ENCODE measurements around the gene HOXA3. TPM values are rescaled to one million over a fixed set of nuclear protein-coding genes. Genes with fewer than 3 reads are reported as not detected.

Gene HOXA3
- total RNA-seq, 1 donor from 2014 or later = 3.7 TPM

DNA sequence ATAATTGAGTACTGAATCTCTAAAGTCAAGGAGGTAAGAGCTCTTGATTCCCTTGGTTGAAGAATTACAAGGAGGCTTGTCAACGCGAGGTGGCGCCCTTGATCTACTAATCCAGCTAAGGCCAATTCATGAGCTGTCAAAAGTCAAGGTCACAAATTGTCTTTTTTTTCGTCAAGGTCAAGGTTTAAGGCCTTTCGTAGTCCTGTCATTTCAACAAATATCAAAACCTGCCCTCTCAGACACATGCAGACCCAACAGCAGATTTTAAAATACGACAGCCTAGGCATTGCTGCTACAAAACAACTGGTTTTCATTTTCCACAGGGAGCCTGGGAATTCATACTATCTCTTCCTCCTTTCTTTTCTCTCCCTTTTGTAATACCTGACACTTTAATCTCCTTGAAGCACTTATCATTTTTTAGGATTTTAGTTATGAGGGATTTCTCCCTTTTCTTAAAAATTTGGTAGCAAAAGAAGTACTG lies 43.9 kb upstream of the HOXA3 start:
- no peak overlapping the region for H3K27ac ChIP-seq (ENCODE audit: low read depth, low read length)
- no peaks in the 10 kb centered on the region for H3K36me3 ChIP-seq (ENCODE audit: control insufficient read depth in 3 of 3, insufficient read depth in 3 of 3, low read length in 3 of 3)
- peak overlapping the region in 1 of 3 donors; percentile 25 for H3K4me3 ChIP-seq (ENCODE audit: low read length in 3 of 3)
- peaks cover 14 to 30% (median 24%) of the 10 kb centered on the region in 3 donors for H3K4me1 ChIP-seq (ENCODE audit: control insufficient read depth in 3 of 3, insufficient read depth in 3 of 3, low read length in 3 of 3)
- peaks cover 38 to 82% (median 54%) of the 10 kb centered on the region in 3 donors for H3K27me3 ChIP-seq (ENCODE audit: control insufficient read depth in 3 of 3, insufficient read depth in 3 of 3, low read length in 3 of 3)
- peak overlapping the region in 1 of 3 donors; percentile 42 for H3K9ac ChIP-seq (ENCODE audit: low read depth in 1 of 3, low read length in 3 of 3)
- peaks cover 0 to 3% (median 0%) of the 10 kb centered on the region in 3 donors for H3K9me3 ChIP-seq (ENCODE audit: control insufficient read depth in 3 of 3, low read length in 3 of 3)

DNA sequence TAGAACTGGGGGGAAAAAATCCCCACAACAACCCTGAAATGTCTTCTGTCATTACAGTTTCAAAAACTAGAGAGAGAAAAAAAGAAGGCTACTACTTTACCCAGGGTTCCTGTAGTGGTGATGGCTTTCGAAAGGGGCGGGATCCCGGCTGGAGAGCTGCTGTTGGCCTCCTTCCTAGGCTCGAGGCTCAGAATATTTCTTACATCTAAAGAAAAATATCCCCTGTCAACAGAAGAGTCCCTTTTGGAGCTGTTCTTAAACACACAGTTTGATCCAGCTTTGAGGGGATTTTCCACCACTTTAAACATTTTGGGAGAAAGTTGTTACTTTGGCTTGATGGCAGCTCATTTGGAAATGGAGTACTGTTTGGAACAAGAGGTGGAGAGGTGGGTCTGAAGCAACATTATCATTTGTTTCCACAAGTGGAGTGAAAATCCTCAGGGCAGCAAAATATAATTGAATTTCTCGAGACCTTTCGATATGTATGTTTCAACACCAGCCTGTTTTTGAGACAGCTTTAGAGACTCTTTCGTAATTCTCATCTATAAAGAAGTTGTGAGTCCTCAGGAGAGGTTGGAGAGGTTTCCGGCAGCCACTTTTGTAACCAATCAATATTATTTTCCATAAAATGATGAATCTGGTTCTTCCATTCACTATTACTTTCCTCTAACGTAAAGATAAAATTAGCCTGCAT lies 42.5 kb upstream of the HOXA3 start:
- Histone ChIP-seq H3K27ac (ENCODE audit: low read depth, low read length) (no peak overlapping the region), H3K4me1 (ENCODE audit: control insufficient read depth in 3 of 3, insufficient read depth in 3 of 3, low read length in 3 of 3) (peaks cover 5 to 29% (median 14%) of the 10 kb centered on the region in 3 donors), H3K9me3 (ENCODE audit: control insufficient read depth in 3 of 3, low read length in 3 of 3) (peaks cover 0 to 3% (median 0%) of the 10 kb centered on the region in 3 donors), H3K4me3 (ENCODE audit: low read length in 3 of 3) (no peak overlapping the region), H3K27me3 (ENCODE audit: control insufficient read depth in 3 of 3, insufficient read depth in 3 of 3, low read length in 3 of 3) (peaks cover 30 to 70% (median 46%) of the 10 kb centered on the region in 3 donors), H3K9ac (ENCODE audit: low read depth in 1 of 3, low read length in 3 of 3) (no peak overlapping the region), H3K36me3 (ENCODE audit: control insufficient read depth in 3 of 3, insufficient read depth in 3 of 3, low read length in 3 of 3) (no peaks in the 10 kb centered on the region)

DNA sequence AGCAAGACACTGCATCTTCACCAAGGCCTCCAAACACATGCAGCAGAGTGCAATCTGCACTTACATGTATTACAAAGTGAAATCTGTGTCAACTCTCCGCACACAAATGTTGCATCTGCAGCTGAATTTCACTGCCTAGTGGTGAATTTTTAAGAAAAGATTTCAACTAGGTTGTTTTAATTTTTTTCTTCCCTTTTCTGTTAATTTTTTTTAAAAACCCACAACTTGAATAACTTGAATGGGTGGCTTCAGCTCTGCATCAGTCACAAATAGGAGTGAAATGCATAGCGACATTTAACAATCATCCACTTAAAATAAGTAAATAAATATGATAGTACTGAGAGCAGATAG lies 41.6 kb upstream of the HOXA3 start:
- peaks cover 3 to 35% (median 19%) of the 10 kb centered on the region in 3 donors for H3K4me1 ChIP-seq (ENCODE audit: control insufficient read depth in 3 of 3, insufficient read depth in 3 of 3, low read length in 3 of 3)
- peak overlapping the region in 1 of 3 donors; percentile 92 for H3K9ac ChIP-seq (ENCODE audit: low read depth in 1 of 3, low read length in 3 of 3)
- no peak overlapping the region for H3K27ac ChIP-seq (ENCODE audit: low read depth, low read length)
- peak overlapping the region in 1 of 3 donors; percentile 63 for H3K4me3 ChIP-seq (ENCODE audit: low read length in 3 of 3)
- H3K9me3 ChIP-seq (ENCODE audit: control insufficient read depth in 3 of 3, low read length in 3 of 3) = peaks cover 0 to 3% (median 0%) of the 10 kb centered on the region in 3 donors
- peaks cover 27 to 74% (median 50%) of the 10 kb centered on the region in 3 donors for H3K27me3 ChIP-seq (ENCODE audit: control insufficient read depth in 3 of 3, insufficient read depth in 3 of 3, low read length in 3 of 3)
- H3K36me3 ChIP-seq (ENCODE audit: control insufficient read depth in 3 of 3, insufficient read depth in 3 of 3, low read length in 3 of 3) = no peaks in the 10 kb centered on the region

DNA sequence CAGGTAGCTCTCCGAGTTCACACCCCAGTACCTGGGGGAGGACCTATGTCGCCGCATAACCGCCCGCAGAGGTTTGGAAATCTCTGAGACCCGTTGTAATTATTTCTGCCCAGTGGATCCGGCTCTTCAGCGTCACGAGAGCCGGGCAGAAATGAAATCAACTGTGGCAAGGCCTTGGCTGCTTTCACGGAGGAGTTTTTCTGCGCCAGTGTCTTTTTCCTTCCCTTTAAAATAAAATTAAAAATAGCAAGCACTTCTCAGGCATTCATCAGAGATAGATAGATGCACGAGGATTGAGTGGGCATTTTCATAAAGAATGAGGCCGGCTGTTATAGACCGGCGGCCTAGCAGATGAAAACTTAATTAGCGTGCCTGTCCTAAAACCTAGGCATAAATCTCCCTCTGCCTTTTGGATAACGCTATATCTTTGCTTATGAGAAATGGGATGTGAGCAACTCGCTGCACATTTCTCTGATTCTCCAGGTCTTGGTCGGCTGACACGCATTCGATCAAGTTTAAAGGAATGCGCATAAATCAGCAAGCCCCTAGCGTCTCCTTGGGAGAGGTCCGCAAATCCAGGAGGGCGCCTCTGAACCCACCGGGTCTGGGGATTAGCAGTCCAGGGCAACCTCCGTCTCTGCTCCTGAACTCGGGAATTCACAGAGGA lies 41.1 kb upstream of the HOXA3 start:
- Histone ChIP-seq H3K9ac (ENCODE audit: low read depth in 1 of 3, low read length in 3 of 3) (peak overlapping the region in 2 of 3 donors; percentile 52 to 92), H3K4me3 (ENCODE audit: low read length in 3 of 3) (peak overlapping the region in 2 of 3 donors; percentile 51 to 78), H3K9me3 (ENCODE audit: control insufficient read depth in 3 of 3, low read length in 3 of 3) (peaks cover 0 to 3% (median 0%) of the 10 kb centered on the region in 3 donors), H3K4me1 (ENCODE audit: control insufficient read depth in 3 of 3, insufficient read depth in 3 of 3, low read length in 3 of 3) (peaks cover 2 to 38% (median 19%) of the 10 kb centered on the region in 3 donors), H3K27me3 (ENCODE audit: control insufficient read depth in 3 of 3, insufficient read depth in 3 of 3, low read length in 3 of 3) (peaks cover 23 to 72% (median 45%) of the 10 kb centered on the region in 3 donors), H3K27ac (ENCODE audit: low read depth, low read length) (peak overlapping the region; percentile 56), H3K36me3 (ENCODE audit: control insufficient read depth in 3 of 3, insufficient read depth in 3 of 3, low read length in 3 of 3) (no peaks in the 10 kb centered on the region)

DNA sequence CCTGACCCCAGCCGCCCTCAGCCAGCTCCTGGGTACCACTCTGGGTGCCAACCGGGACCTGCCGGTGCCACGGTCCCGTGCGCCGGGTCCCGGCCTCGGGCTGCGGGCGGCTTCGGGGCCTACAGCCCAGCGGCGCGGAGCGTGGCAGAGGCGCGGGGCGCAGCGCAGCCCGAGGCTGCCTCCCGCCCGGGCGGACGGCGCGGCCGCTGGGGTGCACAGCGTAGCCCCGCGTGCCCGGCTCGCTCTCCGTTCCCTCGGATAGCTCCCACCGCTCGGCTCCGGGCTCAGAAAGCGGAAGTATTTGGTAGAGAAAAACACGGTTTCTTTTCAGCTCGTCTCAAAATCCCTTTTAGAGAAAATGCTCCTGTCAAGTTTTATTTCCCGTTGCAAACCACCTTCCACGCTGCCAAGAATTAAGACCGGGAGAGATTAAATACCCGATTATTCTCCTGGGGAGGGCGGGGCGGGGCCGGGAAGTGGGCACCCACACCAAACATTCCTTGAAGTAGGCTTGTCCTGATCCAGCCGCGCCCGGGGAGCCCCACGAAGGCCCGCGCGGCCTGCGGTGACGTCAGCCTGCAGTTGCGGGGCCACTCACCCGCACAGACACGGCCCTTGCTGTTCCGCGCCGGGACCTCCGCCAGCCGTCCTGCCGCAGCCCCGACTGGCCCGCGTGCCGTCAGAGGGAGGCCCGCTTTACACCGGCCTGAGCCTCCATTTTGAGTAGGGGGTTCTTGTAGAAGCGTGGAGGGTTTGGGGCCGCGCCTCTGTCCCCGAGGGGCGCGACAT lies 40.4 kb upstream of the HOXA3 start:
- Histone ChIP-seq H3K4me1 (ENCODE audit: control insufficient read depth in 3 of 3, insufficient read depth in 3 of 3, low read length in 3 of 3) (peaks cover 2 to 42% (median 16%) of the 10 kb centered on the region in 3 donors), H3K27ac (ENCODE audit: low read depth, low read length) (peak overlapping the region; percentile 56), H3K36me3 (ENCODE audit: control insufficient read depth in 3 of 3, insufficient read depth in 3 of 3, low read length in 3 of 3) (no peaks in the 10 kb centered on the region), H3K9ac (ENCODE audit: low read depth in 1 of 3, low read length in 3 of 3) (peak overlapping the region in 2 of 3 donors; percentile 56 to 92), H3K9me3 (ENCODE audit: control insufficient read depth in 3 of 3, low read length in 3 of 3) (peaks cover 0 to 2% (median 0%) of the 10 kb centered on the region in 3 donors), H3K4me3 (ENCODE audit: low read length in 3 of 3) (peak overlapping the region; percentile 23 to 78 (median 51)), H3K27me3 (ENCODE audit: control insufficient read depth in 3 of 3, insufficient read depth in 3 of 3, low read length in 3 of 3) (peaks cover 20 to 72% (median 38%) of the 10 kb centered on the region in 3 donors)

DNA sequence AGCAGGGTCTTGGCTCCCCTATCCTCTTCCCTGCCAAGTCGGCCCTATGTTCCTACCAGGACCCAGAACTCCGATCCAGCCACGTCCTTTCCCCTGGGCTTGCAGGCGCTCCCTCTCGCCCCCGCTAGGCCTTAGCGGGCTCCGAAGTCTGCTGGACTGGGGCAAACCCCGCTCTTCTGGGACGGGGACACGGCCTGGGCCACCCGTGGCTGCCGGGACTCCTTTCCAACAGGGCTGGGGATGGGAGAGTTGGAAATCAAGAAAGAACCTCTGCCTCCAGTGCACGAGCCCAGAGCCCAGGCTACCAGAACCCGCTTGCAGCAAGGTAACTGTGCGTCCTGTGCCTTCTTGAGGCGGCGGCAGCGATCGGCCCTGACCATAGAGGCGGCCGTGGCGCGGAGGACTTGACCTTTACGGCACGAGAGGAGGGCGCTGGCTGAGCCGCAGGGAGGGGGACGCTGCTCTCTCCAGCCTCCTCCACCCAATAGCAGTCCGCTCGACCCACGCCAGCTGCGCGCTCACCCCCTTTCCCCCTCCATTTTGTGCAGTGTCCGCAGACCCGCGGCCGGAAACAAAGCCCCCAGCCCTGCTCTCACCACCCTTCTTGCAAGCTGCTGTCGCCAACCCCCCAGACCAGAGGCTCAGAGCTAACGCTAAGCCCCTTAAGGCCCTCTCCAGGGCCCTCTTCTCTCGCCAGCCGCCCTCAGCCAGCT lies 39.6 kb upstream of the HOXA3 start:
- peak overlapping the region in 2 of 3 donors; percentile 51 to 78 for H3K4me3 ChIP-seq (ENCODE audit: low read length in 3 of 3)
- H3K36me3 ChIP-seq (ENCODE audit: control insufficient read depth in 3 of 3, insufficient read depth in 3 of 3, low read length in 3 of 3) = no peaks in the 10 kb centered on the region
- peaks cover 2 to 42% (median 16%) of the 10 kb centered on the region in 3 donors for H3K4me1 ChIP-seq (ENCODE audit: control insufficient read depth in 3 of 3, insufficient read depth in 3 of 3, low read length in 3 of 3)
- peak overlapping the region; percentile 56 for H3K27ac ChIP-seq (ENCODE audit: low read depth, low read length)
- H3K9me3 ChIP-seq (ENCODE audit: control insufficient read depth in 3 of 3, low read length in 3 of 3) = no peaks in the 10 kb centered on the region
- H3K27me3 ChIP-seq (ENCODE audit: control insufficient read depth in 3 of 3, insufficient read depth in 3 of 3, low read length in 3 of 3) = peaks cover 20 to 71% (median 32%) of the 10 kb centered on the region in 3 donors
- H3K9ac ChIP-seq (ENCODE audit: low read depth in 1 of 3, low read length in 3 of 3) = peak overlapping the region in 2 of 3 donors; percentile 56 to 92

DNA sequence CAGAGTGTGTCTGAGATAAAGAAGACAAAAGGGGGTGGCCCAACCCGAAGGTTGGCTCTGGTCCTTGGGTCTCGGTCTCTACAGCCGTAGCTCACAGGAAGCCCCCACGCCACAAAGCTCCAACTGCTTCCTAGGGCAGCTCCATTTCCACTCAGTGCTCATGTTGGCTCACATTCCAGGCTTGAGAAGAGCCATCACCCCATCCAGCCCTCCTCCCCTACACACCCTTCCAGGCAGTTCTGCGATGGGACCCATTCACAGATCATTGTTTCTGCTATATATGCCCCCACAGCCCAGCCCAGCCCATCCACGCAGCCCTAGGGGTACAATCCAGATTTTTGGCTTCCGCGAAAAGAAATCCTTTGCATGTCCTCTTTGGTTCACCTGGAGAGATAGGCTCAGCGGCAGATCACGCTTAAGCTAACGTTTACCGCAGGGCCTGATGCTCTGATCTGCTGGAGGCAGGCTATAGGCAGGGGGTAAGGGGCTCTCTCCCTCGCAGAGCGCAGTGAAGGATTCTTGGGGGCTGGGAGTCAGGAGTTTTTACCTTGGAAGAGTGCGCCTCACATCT lies 38.9 kb upstream of the HOXA3 start:
- Histone ChIP-seq H3K27ac (ENCODE audit: low read depth, low read length) (no peak overlapping the region), H3K9ac (ENCODE audit: low read depth in 1 of 3, low read length in 3 of 3) (peak overlapping the region in 2 of 3 donors; percentile 23 to 92), H3K4me3 (ENCODE audit: low read length in 3 of 3) (peak overlapping the region in 1 of 3 donors; percentile 78)

GRCh38 chr7:27189997-27190748 lies 37.8 kb upstream of the HOXA3 start:
- H3K4me3 ChIP-seq (ENCODE audit: low read length in 3 of 3) = no peak overlapping the region
- peaks cover 32 to 70% (median 41%) of the 10 kb centered on the region in 3 donors for H3K27me3 ChIP-seq (ENCODE audit: control insufficient read depth in 3 of 3, insufficient read depth in 3 of 3, low read length in 3 of 3)
- no peaks in the 10 kb centered on the region for H3K9me3 ChIP-seq (ENCODE audit: control insufficient read depth in 3 of 3, low read length in 3 of 3)
- H3K9ac ChIP-seq (ENCODE audit: low read depth in 1 of 3, low read length in 3 of 3) = peak overlapping the region in 1 of 3 donors; percentile 92
- H3K4me1 ChIP-seq (ENCODE audit: control insufficient read depth in 3 of 3, insufficient read depth in 3 of 3, low read length in 3 of 3) = peaks cover 0 to 53% (median 26%) of the 10 kb centered on the region in 3 donors
- peak overlapping the region; percentile 12 for H3K27ac ChIP-seq (ENCODE audit: low read depth, low read length)
- H3K36me3 ChIP-seq (ENCODE audit: control insufficient read depth in 3 of 3, insufficient read depth in 3 of 3, low read length in 3 of 3) = no peaks in the 10 kb centered on the region

More for the DNA sequence above, 38.9 kb upstream of the HOXA3 start:
- peaks cover 21 to 69% (median 33%) of the 10 kb centered on the region in 3 donors for H3K27me3 ChIP-seq (ENCODE audit: control insufficient read depth in 3 of 3, insufficient read depth in 3 of 3, low read length in 3 of 3)
- no peaks in the 10 kb centered on the region for H3K9me3 ChIP-seq (ENCODE audit: control insufficient read depth in 3 of 3, low read length in 3 of 3)
- H3K4me1 ChIP-seq (ENCODE audit: control insufficient read depth in 3 of 3, insufficient read depth in 3 of 3, low read length in 3 of 3) = peaks cover 0 to 43% (median 16%) of the 10 kb centered on the region in 3 donors
- no peaks in the 10 kb centered on the region for H3K36me3 ChIP-seq (ENCODE audit: control insufficient read depth in 3 of 3, insufficient read depth in 3 of 3, low read length in 3 of 3)

All from skeletal muscle tissue (tissue), 4 donors.